ENCODE measurements around the gene SCO1.

SCO1 gene

DNA sequence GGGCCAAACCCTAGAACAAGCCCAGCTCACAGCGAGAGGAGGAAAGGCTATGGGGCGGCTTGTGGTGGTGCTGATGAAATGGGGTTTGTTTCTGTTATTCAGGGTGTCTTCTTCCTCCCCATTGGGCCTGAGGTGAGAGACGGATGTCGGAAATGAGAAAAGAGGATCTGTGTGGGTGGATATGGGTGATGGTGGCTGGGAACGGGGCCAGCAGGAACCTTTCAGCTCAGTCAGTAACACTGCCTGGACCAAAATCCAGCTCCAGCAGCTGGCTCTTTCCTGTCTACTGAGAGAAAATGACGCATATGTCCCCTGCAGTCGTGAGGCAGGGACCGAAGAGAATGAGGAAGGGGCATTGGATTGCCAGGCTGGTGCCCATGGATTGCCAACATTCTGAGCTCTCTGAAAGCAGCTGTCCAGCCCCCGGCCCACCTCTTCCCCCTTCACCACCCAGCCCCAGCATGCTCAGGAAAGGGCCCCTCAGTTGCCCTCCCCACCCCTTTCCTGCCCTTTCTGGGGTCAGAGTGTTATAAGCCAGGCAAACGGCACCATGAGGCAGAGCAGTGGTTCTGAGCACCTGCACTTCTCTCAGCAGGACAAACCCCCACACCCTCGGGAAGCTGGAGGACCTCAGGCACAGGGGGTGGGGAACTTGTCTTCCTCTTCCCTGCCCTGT lies 44.2 kb downstream of the SCO1 start:
- no peak for DNase-seq (ENCODE audit: low spot score)

- DNase-seq (ENCODE audit: low spot score) = no peak
Measured at GRCh38 chr17:10651927-10652326, 45.4 kb downstream of the SCO1 start.

DNA sequence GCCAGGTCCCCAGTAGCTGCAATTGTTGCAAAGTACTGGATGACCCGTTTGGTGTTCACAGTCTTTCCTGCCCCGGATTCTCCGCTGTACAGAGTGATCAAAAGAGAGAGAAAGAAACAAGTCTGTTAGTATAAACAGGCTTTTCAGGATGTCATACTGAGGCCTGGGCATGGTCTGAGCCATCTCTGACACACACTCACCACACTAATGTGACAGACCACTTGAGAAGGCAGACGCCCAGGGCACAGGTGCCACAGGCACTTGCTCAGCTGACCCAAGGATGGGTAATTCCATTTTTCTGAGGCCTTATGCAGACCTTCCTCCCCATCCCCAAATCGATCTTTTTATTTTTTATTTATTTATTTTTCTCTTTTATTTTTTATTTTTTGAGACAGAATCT lies 47.7 kb downstream of the SCO1 start:
- no peak for DNase-seq (ENCODE audit: low spot score)

GRCh38 chr17:10648956-10649355 lies 48.4 kb downstream of the SCO1 start:
- DNase-seq (ENCODE audit: low spot score) = no peak

- no peak for DNase-seq (ENCODE audit: low spot score)
Measured at GRCh38 chr17:10648381-10648780, 49.0 kb downstream of the SCO1 start.

DNA sequence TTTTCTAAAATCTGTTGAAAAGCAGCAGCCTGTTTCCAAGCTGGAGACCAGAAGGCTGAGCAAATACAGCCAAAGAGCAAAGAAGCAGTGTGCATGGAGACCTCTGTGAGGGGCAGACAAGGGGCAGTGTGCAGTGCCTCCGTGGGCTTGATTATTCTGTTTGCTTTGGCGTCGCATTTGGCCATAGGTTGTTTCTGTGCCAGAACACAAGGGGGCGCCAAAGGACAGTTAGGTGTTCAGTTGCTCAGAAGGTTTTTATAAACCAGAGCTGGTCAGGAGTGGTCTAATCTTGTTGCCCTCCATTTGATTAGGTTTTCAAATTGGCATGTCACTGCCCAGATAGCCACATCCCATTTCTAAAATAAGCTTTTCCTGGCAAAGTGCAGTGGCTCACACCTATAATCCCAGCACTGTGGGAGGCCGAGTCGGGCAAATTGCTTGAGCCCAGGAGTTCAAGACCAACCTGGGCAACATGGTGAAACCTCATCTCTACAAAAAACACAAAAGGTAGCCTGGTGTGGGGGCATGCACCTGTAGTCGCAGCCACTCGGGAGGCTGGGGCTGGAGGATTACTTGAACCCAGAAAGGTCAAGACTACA lies 50.8 kb downstream of the SCO1 start:
- peak; percentile 40 for DNase-seq (ENCODE audit: low spot score)

GRCh38 chr17:10640475-10640874 lies 56.9 kb downstream of the SCO1 start:
- no peak for DNase-seq (ENCODE audit: low spot score)

DNA sequence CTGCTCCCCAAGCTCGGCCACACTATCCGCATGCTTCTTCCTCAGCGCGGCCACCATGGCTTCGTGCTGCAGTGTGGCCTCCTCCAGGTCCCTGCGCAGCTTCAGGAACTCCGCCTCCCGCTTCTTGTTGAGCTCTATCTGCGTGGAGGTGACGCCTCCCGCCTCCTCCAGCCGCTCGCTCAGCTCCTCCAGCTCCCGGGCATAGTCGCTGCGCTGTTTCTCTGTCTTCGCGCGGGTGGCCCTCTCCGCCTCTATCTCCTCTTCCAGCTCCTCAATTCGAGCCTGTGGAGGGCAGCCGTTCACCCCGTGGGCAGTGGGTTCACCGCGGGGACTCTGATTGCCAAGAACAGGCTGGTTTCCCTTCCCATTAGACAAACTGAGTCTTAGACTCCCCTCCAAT lies 59.2 kb downstream of the SCO1 start:
- no peak for DNase-seq (ENCODE audit: low spot score)

DNA sequence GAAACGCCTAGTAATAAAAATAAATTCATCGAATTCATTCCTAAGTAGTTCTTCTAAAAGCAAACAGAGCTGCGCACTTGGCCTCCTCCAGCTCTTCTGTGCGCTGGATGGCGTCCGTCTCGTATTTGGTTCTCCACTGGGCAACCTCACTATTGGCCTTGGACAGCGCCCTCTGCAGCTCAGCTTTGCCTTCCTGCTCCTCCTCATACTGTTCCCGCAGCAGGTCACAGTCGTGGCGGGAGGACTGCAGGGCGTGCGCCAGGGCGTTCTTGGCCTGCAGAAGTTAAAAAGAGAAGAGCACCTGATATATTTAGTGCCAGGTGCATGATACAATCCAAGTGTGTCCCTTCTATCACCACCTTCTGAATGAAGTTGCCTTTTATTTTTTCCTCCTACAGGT lies 62.0 kb downstream of the SCO1 start:
- no peak for DNase-seq (ENCODE audit: low spot score)

DNA sequence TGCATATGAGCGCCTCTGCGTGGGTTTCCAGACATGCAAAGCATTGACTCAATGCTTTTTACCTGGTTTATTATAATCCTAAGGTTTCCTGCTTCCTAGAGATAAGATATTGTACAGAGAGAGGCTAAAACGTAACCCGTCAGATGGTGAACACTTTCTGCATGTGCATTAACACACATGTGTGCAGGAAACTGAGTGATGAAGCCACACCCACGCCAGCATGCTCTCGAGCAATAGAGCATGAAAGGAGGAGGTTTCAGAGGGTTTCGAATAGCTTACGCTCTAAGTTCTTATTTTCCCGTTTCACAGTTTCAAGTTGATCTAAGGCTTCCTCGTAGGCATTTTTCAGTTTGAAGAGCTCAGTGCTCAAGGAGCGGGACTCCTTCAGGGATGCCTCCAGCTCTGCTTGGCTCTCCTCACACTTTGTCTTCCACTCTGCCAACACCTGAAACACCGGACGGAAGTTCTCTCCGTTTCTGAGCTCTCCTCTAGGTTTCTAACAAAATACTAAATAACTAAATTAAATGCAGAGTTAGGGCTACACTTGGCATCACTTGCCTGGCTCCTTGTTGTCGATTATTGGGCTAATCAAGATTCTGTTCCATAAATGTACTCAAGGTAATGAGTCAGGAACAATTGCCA lies 63.5 kb downstream of the SCO1 start:
- peak; percentile 51 for DNase-seq (ENCODE audit: low spot score)

DNA sequence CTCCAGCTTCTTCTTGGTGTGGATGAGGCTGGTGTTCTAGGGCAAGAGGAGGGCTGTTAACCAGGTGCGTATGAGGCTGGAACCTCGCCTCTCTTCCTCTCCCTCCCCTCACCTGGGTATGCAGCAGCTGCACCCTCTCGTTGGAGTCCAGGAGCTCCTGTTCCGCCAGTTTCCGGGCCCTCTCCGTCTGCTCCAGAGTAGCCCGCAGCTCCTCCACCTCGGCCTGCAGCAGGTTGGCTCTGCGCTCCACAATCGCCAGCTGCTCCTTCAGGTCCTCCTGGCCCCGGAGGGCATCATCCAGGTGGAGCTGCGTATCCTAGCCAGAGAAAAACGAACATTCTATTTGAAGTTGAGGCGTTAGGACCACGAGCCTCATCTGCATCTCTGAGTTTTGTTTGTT lies 65.6 kb downstream of the SCO1 start:
- DNase-seq (ENCODE audit: low spot score) = no peak

DNA sequence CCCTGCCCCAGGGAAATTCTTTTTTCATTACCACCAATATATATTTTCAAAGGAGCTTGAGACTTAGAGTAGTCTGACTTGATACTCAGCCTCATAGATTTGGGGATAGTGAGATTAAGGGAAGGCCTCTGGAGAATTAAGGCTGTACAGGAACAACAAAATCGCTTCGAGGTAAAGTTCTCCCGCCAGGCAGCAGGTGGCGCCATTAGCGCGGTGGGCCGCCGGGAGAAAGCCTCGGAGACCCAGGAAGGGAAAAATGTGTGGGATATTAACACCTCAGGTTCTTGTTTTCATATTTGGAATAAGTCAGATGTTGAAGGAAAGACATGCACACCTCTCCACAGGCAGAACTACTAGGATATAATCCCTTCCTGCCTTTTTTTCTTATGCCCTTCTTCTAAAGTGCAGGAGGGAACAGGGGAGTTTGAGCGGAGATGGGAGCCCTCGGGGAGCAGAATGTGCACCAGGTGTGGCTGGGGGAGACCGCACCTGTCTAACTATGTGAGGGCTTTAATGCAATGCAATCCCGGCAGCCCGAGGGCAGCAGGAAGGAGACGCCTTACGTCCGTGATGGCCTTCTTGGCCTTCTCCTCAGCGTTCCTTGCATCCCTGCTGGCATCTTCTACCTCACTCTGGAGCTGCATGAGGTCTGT lies 66.2 kb downstream of the SCO1 start:
- DNase-seq (ENCODE audit: low spot score) = peak; percentile 48

DNA sequence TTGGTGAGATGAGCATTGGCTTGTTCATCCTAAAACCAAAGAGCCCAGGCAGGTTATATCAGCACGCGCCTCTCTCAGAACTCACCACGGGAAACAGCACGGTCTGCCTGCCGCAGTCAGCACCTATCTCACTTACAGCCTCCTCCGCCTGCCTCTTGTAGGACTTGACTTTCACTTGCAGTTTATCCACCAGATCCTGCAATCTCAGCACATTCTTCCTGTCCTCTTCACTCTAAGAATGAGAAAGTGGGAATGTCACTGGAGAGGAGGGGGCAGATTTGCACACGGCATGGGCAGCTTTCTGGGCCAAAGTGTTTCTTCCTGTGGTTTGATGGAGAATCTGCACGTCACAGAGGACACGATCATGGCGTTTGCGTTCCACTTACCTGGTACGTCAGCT lies 67.6 kb downstream of the SCO1 start:
- no peak for DNase-seq (ENCODE audit: low spot score)

DNA sequence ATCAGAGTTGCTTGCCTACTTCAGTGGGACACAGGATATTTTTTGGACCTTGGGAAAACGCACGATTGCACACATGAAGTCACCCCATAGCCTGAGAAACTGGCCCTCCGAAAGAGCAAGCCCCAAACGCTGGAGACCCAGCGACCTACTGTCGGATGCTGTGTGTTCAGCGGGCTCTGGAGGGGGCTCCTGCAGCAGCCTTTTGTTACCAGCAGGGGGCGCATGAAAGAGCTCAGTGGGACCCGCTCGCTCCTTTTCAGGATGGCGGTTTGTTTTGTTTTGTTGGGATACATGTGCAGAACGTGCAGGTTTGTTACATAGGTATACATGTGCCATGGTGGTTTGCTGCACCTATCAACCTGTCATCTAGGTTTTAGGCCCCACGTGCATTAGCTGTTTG lies 68.6 kb downstream of the SCO1 start:
- DNase-seq (ENCODE audit: low spot score) = no peak

GRCh38 chr17:10626390-10626789 lies 70.9 kb downstream of the SCO1 start:
- DNase-seq (ENCODE audit: low spot score) = no peak

DNA sequence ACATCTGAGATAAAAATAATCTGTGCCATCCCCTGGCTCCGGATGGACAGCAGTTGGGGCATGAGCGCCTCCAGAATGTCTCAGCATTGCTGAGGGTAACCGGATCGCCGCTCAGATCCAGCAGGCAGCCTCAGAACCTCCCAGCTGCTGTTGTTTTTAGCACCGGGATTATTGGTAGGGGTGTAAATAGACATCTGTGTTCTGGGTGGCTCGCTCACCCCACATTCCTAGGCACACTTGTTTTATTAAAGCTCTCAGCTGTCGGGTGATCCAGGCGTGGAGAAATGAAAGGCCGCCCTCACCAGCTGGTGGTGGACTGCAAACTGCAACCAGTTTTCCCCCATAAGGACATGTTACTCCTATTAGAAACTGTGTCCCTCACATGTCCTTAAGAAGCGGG lies 72.4 kb downstream of the SCO1 start:
- DNase-seq (ENCODE audit: low spot score) = no peak

DNA sequence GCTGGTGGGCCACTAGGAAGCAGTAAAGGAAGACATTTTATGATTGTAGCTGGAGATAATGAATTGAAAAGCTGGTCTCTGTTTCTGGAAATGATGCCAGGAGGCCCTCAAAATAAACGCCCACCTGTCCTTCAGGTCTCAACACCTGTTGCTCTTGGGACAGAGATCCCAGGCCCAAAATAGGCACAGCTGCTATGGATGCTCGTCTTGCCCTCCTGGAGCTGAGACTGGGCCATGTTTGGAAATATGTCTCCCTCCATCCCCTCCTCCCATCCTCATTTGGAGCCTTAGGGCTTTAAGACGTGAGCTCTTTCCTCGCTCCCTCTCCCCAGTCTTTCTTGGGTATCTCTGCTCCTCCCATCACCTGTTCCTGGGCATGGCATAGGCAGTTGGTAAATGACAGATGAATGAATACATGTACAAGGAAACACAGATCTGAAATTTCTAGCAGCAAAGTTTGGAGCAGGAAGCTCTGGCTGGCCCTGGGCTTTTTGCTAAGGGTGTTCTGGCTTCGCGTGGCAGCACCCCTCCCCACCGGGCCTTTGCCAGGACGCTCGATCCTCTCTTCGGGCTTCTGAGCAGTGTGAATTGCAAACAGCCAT lies 73.5 kb downstream of the SCO1 start:
- DNase-seq (ENCODE audit: low spot score) = no peak

- DNase-seq (ENCODE audit: low spot score) = no peak
Measured at GRCh38 chr17:10622617-10623485, 74.5 kb downstream of the SCO1 start.

Data from germinal center (tissue), 1 donor.